HEK293 (cell line): ENCODE measurements around the gene SLC5A7.

Experiments used
- CTCF ChIA-PET: fragments of 350-600 bp; formaldehyde crosslinking; extraction: SDS; loops from one replicate; lab custom pipeline; 2021; ENCODE audit warnings: antibody characterized with exemption; lab: Yijun Ruan, JAX
- POLR2A ChIA-PET: fragments of 300-600 bp; formaldehyde crosslinking; extraction: SDS; loops from one replicate; lab custom pipeline; 2020; ENCODE audit warnings: antibody characterized with exemption, inconsistent platforms; lab: Yijun Ruan, JAX
- H3K27ac ChIP-seq: fragments of 200-500 bp; sonication (Bioruptor generic); 2 replicates; pipeline ENCODE4 v1.5.1; 2014; ENCODE audit warnings: low read depth, low read length, control low read depth, inconsistent platforms; ENCODE audit errors: extremely low read depth
- H3K36me3 ChIP-seq, 2 experiments: fragments of 200-500 bp in 1 of 2; sonication (Bioruptor generic) in 1 of 2; 1 replicate in 1 of 2; 2 replicates in 1 of 2; pipeline ENCODE4 v1.5.1; 2014 to 2017; ENCODE audit warnings: inconsistent platforms in 2 of 2, low read length in 2 of 2; ENCODE audit not compliant: control insufficient read depth in 2 of 2, insufficient read depth in 1 of 2
- H3K4me1 ChIP-seq: fragments of 200-500 bp; sonication (Bioruptor generic); 2 replicates; pipeline ENCODE4 v1.5.1; 2014; ENCODE audit warnings: mild to moderate bottlenecking, low read length, inconsistent platforms; ENCODE audit not compliant: control insufficient read depth, insufficient read depth
- H3K4me3 ChIP-seq: 2 replicates; pipeline ENCODE4 v1.5.1; 2011; ENCODE audit warnings: low read depth, mild to moderate bottlenecking, control low read depth, low read length, moderate library complexity
- H3K9me3 ChIP-seq: fragments of 200-500 bp; sonication (Bioruptor generic); 2 replicates; pipeline ENCODE4 v1.5.1; 2014; ENCODE audit warnings: low read depth, low read length, inconsistent platforms; ENCODE audit not compliant: control insufficient read depth, insufficient read depth
- KLF9 ChIP-seq: fragments of 450-650 bp; formaldehyde crosslinking; IDR thresholded peaks from 2 replicates; pipeline ENCODE4 v1.5.1; 2016; ENCODE audit warnings: missing biosample characterization, missing genetic modification characterization, low read depth
- REPIN1 ChIP-seq: fragments of 450-650 bp; formaldehyde crosslinking; IDR thresholded peaks from 2 replicates; pipeline ENCODE4 v1.5.1; 2017; ENCODE audit warnings: missing biosample characterization, missing genetic modification characterization, low read depth
- ZBTB48 ChIP-seq: fragments of 450-650 bp; formaldehyde crosslinking; IDR thresholded peaks from 2 replicates; pipeline ENCODE4 v1.5.1; 2016; ENCODE audit warnings: missing biosample characterization, missing genetic modification characterization
- ZNF184 ChIP-seq: fragments of 450-650 bp; IDR thresholded peaks from 2 replicates; pipeline ENCODE4 v1.5.1; 2018; ENCODE audit warnings: missing biosample characterization, mild to moderate bottlenecking, missing genetic modification characterization
- ZNF19 ChIP-seq: fragments of 450-650 bp; formaldehyde crosslinking; IDR thresholded peaks from 2 replicates; pipeline ENCODE4; 2016; ENCODE audit warnings: missing biosample characterization, missing genetic modification characterization, low read depth
- ZNF223 ChIP-seq: fragments of 450-650 bp; formaldehyde crosslinking; IDR thresholded peaks from 2 replicates; pipeline ENCODE4 v1.5.1; 2016; ENCODE audit warnings: missing biosample characterization, missing genetic modification characterization
- ZNF341 ChIP-seq: fragments of 450-650 bp; formaldehyde crosslinking; IDR thresholded peaks from 2 replicates; pipeline ENCODE4; 2016; ENCODE audit warnings: low read depth, missing biosample characterization, missing genetic modification characterization
- ZNF366 ChIP-seq: fragments of 450-650 bp; formaldehyde crosslinking; conservative IDR thresholded peaks from 2 replicates; pipeline ENCODE4 v1.5.1; 2016; ENCODE audit warnings: missing biosample characterization, missing genetic modification characterization
- ZNF585B ChIP-seq: fragments of 450-650 bp; formaldehyde crosslinking; IDR thresholded peaks from 2 replicates; pipeline ENCODE4 v1.5.1; 2016; ENCODE audit warnings: missing biosample characterization, missing genetic modification characterization
- ZNF768 ChIP-seq: fragments of 450-650 bp; formaldehyde crosslinking; IDR thresholded peaks from 2 replicates; pipeline ENCODE4 v1.5.1; 2018; ENCODE audit warnings: missing biosample characterization, mild to moderate bottlenecking, missing genetic modification characterization
- TF ChIP-seq, protein P1 (sequence below): fragments of 450-650 bp; formaldehyde crosslinking; IDR thresholded peaks from 2 replicates; pipeline ENCODE4 v1.5.0; 2017; ENCODE audit warnings: missing biosample characterization, missing genetic modification characterization, borderline replicate concordance
- TF ChIP-seq, protein P2 (sequence below): fragments of 450-650 bp; formaldehyde crosslinking; IDR thresholded peaks from 2 replicates; pipeline ENCODE4 v1.5.1; 2017; ENCODE audit warnings: missing biosample characterization, missing genetic modification characterization
- TF ChIP-seq, protein P3 (sequence below): fragments of 450-650 bp; formaldehyde crosslinking; conservative IDR thresholded peaks from 2 replicates; pipeline ENCODE4 v1.5.1; 2016; ENCODE audit warnings: low read depth, missing biosample characterization, missing genetic modification characterization
- TF ChIP-seq, protein P4 (sequence below): fragments of 450-650 bp; formaldehyde crosslinking; IDR thresholded peaks from 2 replicates; pipeline ENCODE4 v1.5.1; 2016; ENCODE audit warnings: missing biosample characterization, missing genetic modification characterization
- TF ChIP-seq, protein P5 (sequence below): fragments of 450-650 bp; formaldehyde crosslinking; IDR thresholded peaks from 2 replicates; pipeline ENCODE4 v1.5.1; 2017; ENCODE audit warnings: missing biosample characterization, missing genetic modification characterization
- TF ChIP-seq, protein P6 (sequence below): fragments of 450-650 bp; formaldehyde crosslinking; IDR thresholded peaks from 2 replicates; pipeline ENCODE4 v1.5.1; 2016; ENCODE audit warnings: missing biosample characterization, missing genetic modification characterization

SLC5A7 gene

DNA sequence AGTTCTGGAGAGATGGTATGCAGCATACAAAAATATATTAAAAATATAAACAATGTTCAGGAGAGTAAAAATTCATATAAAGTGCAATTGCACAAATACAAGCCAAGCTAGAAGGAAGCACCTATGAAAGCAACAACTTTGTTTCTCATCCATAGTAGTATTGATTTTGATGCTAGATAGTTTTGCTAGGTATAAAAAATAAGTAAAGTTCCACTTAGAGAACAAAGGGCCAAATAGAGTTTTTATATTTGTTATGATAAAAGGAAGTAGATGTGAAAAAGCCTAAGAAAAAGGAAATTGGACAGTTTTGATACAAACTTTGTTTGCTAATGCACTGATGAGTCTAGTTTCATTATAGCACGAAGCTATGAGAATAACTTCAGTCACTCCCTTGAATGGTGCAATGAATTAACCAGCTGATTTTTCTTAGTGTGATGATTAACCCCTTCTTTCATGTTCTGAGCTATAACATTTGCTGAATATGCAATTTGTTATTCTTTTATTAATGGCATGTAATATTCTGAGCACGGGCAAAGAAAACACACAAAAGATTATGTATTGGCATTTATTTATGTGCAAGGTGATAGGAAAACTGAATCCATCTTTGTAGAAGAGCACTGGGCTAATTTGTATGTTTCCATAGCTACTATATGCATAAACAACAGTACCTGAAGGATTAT lies 24.7 kb downstream of the SLC5A7 start:
- TF ChIP-seq, protein P1, sequence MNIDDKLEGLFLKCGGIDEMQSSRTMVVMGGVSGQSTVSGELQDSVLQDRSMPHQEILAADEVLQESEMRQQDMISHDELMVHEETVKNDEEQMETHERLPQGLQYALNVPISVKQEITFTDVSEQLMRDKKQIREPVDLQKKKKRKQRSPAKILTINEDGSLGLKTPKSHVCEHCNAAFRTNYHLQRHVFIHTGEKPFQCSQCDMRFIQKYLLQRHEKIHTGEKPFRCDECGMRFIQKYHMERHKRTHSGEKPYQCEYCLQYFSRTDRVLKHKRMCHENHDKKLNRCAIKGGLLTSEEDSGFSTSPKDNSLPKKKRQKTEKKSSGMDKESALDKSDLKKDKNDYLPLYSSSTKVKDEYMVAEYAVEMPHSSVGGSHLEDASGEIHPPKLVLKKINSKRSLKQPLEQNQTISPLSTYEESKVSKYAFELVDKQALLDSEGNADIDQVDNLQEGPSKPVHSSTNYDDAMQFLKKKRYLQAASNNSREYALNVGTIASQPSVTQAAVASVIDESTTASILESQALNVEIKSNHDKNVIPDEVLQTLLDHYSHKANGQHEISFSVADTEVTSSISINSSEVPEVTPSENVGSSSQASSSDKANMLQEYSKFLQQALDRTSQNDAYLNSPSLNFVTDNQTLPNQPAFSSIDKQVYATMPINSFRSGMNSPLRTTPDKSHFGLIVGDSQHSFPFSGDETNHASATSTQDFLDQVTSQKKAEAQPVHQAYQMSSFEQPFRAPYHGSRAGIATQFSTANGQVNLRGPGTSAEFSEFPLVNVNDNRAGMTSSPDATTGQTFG (tag by site-specific recombination): no peak
- TF ChIP-seq ZBTB48 (tag by site-specific recombination) (no peak), REPIN1 (tag by site-specific recombination) (no peak), ZNF366 (tag by site-specific recombination) (no peak), ZNF184 (no peak), KLF9 (tag by site-specific recombination) (no peak)
- TF ChIP-seq, protein P2, sequence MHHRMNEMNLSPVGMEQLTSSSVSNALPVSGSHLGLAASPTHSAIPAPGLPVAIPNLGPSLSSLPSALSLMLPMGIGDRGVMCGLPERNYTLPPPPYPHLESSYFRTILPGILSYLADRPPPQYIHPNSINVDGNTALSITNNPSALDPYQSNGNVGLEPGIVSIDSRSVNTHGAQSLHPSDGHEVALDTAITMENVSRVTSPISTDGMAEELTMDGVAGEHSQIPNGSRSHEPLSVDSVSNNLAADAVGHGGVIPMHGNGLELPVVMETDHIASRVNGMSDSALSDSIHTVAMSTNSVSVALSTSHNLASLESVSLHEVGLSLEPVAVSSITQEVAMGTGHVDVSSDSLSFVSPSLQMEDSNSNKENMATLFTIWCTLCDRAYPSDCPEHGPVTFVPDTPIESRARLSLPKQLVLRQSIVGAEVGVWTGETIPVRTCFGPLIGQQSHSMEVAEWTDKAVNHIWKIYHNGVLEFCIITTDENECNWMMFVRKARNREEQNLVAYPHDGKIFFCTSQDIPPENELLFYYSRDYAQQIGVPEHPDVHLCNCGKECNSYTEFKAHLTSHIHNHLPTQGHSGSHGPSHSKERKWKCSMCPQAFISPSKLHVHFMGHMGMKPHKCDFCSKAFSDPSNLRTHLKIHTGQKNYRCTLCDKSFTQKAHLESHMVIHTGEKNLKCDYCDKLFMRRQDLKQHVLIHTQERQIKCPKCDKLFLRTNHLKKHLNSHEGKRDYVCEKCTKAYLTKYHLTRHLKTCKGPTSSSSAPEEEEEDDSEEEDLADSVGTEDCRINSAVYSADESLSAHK: no peak
- TF ChIP-seq, protein P3, sequence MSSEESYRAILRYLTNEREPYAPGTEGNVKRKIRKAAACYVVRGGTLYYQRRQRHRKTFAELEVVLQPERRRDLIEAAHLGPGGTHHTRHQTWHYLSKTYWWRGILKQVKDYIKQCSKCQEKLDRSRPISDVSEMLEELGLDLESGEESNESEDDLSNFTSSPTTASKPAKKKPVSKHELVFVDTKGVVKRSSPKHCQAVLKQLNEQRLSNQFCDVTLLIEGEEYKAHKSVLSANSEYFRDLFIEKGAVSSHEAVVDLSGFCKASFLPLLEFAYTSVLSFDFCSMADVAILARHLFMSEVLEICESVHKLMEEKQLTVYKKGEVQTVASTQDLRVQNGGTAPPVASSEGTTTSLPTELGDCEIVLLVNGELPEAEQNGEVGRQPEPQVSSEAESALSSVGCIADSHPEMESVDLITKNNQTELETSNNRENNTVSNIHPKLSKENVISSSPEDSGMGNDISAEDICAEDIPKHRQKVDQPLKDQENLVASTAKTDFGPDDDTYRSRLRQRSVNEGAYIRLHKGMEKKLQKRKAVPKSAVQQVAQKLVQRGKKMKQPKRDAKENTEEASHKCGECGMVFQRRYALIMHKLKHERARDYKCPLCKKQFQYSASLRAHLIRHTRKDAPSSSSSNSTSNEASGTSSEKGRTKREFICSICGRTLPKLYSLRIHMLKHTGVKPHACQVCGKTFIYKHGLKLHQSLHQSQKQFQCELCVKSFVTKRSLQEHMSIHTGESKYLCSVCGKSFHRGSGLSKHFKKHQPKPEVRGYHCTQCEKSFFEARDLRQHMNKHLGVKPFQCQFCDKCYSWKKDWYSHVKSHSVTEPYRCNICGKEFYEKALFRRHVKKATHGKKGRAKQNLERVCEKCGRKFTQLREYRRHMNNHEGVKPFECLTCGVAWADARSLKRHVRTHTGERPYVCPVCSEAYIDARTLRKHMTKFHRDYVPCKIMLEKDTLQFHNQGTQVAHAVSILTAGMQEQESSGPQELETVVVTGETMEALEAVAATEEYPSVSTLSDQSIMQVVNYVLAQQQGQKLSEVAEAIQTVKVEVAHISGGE (tag by site-specific recombination): no peak
- TF ChIP-seq, protein P4, sequence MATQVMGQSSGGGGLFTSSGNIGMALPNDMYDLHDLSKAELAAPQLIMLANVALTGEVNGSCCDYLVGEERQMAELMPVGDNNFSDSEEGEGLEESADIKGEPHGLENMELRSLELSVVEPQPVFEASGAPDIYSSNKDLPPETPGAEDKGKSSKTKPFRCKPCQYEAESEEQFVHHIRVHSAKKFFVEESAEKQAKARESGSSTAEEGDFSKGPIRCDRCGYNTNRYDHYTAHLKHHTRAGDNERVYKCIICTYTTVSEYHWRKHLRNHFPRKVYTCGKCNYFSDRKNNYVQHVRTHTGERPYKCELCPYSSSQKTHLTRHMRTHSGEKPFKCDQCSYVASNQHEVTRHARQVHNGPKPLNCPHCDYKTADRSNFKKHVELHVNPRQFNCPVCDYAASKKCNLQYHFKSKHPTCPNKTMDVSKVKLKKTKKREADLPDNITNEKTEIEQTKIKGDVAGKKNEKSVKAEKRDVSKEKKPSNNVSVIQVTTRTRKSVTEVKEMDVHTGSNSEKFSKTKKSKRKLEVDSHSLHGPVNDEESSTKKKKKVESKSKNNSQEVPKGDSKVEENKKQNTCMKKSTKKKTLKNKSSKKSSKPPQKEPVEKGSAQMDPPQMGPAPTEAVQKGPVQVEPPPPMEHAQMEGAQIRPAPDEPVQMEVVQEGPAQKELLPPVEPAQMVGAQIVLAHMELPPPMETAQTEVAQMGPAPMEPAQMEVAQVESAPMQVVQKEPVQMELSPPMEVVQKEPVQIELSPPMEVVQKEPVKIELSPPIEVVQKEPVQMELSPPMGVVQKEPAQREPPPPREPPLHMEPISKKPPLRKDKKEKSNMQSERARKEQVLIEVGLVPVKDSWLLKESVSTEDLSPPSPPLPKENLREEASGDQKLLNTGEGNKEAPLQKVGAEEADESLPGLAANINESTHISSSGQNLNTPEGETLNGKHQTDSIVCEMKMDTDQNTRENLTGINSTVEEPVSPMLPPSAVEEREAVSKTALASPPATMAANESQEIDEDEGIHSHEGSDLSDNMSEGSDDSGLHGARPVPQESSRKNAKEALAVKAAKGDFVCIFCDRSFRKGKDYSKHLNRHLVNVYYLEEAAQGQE (tag by site-specific recombination): no peak
- TF ChIP-seq, all 188 proteins: peak for 0
- Histone ChIP-seq H3K9me3 (no peaks in the 10 kb centered on the region), H3K4me1 (no peaks in the 10 kb centered on the region), H3K27ac (no peak overlapping the region), H3K36me3 (no peaks in the 10 kb centered on the region), H3K4me3 (no peak overlapping the region)
- CTCF ChIA-PET: interaction anchor here (0.6 to 1.0 kb wide), 2 partner anchors 26 to 363 kb away, joined by 3 to 5 read pairs; no protein-coding TSS in a partner anchor
- POLR2A ChIA-PET: no interaction called here

DNA sequence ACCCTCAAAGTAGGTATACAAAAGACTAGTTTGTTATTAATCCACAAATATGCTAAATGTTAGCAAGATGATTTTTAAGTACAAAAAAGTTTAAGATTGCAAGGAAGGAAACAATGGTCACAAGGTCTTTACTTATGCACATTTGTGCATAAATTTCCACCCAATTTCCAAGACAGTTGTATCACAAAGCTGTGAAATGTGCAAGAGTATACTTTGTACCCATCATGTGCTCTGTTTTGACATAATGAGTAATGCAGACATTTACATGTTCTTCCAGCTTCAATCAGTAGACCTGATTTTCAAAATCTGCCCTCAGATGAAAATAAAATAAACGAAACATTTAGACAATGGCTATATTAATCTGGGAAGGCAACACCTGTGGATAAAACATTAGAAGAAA lies 27.0 kb downstream of the SLC5A7 start:
- POLR2A ChIA-PET: no interaction called here
- Histone ChIP-seq H3K27ac (no peak overlapping the region), H3K4me3 (no peak overlapping the region), H3K4me1 (no peaks in the 10 kb centered on the region), H3K36me3 (no peaks in the 10 kb centered on the region), H3K9me3 (no peaks in the 10 kb centered on the region)
- CTCF ChIA-PET: no interaction called here
- TF ChIP-seq ZNF768 (no peak), ZNF19 (tag by site-specific recombination) (no peak), ZNF341 (tag by site-specific recombination) (no peak), ZNF223 (tag by site-specific recombination) (no peak), ZNF585B (tag by site-specific recombination) (no peak)
- TF ChIP-seq, protein P5, sequence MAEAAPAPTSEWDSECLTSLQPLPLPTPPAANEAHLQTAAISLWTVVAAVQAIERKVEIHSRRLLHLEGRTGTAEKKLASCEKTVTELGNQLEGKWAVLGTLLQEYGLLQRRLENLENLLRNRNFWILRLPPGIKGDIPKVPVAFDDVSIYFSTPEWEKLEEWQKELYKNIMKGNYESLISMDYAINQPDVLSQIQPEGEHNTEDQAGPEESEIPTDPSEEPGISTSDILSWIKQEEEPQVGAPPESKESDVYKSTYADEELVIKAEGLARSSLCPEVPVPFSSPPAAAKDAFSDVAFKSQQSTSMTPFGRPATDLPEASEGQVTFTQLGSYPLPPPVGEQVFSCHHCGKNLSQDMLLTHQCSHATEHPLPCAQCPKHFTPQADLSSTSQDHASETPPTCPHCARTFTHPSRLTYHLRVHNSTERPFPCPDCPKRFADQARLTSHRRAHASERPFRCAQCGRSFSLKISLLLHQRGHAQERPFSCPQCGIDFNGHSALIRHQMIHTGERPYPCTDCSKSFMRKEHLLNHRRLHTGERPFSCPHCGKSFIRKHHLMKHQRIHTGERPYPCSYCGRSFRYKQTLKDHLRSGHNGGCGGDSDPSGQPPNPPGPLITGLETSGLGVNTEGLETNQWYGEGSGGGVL (tag by site-specific recombination): no peak
- TF ChIP-seq, protein P6, sequence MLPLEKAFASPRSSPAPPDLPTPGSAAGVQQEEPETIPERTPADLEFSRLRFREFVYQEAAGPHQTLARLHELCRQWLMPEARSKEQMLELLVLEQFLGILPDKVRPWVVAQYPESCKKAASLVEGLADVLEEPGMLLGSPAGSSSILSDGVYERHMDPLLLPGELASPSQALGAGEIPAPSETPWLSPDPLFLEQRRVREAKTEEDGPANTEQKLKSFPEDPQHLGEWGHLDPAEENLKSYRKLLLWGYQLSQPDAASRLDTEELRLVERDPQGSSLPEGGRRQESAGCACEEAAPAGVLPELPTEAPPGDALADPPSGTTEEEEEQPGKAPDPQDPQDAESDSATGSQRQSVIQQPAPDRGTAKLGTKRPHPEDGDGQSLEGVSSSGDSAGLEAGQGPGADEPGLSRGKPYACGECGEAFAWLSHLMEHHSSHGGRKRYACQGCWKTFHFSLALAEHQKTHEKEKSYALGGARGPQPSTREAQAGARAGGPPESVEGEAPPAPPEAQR (tag by site-specific recombination): no peak
